GM19372 (cell line): ENCODE measurements around the gene LYZL1.
"Not testable (repeated sequence)": the region's sequence is repeated elsewhere in the genome, so short reads cannot be mapped to it uniquely, and the experiment has no call there.

Source experiments
- ATAC-seq: cut with Tn5 transposase; IDR thresholded peaks from one replicate; pipeline ENCODE4 v1.9.1; 2021; ENCODE audit warnings: mild to moderate bottlenecking, low read depth, moderate library complexity; ENCODE audit not compliant: unreplicated experiment

LYZL1 gene

DNA sequence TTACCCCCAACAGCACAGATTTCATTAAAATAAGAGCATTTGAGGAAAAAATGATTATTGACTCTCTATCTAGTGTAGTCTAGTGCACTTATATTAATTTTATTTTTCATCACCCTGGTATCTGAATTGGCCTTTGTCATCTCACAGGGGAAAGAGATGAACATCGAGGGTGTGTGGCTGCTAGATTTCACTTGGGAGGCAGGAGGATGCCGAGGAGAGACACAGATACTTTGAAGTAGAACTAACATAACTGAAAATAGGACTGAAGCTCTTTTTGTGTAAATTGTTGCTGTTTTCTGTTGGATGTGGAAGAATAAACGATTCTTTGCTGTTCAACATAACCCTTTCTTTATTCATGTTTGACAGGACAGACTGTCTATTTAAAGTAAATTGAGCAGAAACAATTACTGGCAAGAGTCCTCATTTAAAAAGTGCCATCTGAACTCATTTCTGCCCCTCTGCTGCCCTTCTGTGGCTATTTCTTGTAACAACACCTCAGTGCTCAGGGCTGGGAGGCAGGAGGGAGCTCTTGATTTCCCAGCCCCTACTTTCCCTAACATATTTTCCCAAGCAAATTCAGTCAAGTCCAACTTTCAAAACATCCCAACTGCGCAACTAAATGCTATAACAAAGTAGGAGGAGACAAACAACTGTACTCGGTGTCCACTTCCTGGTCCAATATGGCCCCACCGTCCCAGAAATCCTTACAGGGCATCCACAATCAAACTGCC, 15.6 kb downstream of the LYZL1 start:
- peak; percentile 56 for ATAC-seq

- no peak for ATAC-seq
These were observed 16.1 kb downstream of the LYZL1 start for GRCh38 chr10:29304995-29305335.

GRCh38 chr10:29306688-29307087, 17.8 kb downstream of the LYZL1 start:
- no peak for ATAC-seq

DNA sequence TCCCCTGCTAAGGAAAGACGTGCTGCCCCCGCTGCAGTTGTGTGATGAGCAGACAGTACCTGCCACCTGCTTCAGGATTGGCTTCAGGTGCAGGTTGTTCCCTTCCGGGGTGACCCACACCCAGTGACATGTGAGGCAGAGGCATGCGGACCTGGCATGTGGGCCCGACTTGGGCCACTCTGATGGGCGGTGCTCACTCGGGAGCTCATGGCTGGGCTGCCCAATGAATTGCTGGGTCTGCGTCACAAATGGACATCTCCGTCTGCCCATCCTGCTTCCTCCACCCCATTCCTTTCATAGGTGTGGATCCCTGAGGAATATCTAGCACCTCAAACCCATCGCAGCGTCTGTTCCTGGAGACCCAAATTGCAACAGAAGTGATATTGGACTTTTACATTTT, 19.3 kb downstream of the LYZL1 start:
- not testable (repeated sequence) for ATAC-seq

DNA sequence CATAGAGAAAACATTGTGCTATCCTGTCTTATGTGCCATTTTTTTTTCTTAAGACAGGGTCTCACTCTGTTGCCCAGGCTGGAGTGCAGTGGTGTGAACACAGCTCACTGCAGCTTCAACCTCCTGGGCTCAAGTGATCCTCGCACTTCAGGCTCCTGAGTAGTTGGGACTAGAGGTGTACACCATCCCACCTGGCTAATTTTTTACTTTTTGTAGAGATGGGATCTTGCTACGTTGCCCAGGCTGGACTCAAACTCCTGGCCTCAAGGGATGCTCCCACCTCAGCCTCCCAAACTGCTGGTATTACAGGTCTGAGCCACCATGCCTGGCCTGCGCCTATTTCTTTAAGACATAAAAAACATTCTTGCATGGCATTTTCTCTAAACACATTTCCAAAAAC, 20.6 kb downstream of the LYZL1 start:
- ATAC-seq, result no peak

DNA sequence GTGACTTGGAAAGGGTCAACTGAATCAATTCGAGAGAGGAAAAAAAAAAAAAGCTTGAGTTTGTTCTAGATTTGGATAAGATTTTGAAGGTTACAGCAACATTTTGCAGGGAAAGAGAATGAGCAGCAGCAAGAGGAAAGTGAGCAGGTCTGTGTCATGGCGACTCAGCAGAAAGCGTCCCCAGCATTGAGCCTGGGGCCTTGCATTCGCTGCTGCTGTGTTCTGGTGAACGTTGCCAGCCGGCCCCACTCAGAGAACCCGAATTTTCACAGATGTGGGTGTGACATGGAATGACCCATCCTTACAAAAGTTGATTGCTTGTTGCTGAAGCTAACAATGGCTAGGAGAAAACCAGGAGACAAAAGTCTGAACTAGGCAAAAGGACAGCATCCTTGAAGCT, 21.6 kb downstream of the LYZL1 start:
- ATAC-seq, result not testable (repeated sequence)

DNA sequence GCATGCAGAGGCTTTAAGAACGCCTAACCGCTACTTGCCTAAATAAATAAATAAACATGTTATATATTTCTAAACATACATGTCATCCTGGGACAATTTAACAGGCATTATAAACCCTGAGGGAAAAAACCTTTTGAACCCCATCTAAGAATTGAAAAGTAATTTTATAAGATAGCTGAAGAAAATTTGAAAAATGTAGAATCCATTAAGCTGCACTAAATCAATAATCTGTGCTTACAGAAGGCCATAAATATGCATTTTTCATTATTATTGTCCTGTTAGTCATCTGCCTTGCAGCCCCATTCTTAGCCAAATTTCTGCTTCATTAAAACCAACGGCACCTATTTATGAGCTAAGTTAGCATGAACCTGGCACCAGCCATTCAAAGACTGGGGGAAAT, 24.2 kb downstream of the LYZL1 start:
- no peak for ATAC-seq

GRCh38 chr10:29314726-29315125, 25.9 kb downstream of the LYZL1 start:
- no peak for ATAC-seq

DNA sequence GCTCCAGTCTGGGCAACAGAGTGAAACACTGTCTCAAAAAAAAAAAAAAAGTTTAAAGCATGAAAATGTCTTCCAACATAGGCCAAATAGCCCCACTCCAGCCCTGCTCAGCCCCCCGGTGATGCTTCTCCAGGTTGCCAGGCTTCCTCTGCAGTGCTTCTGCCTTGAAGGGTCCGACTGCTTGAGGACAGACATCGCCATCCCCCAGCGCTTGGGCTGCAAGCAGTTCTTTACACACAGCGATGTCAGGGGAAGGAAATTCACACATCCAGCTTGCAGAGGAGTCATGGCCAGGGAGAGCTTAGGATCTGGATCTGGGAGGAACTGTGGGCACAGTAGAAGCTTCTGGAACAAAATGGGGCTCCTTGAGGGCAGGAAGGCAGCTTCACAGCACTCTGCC, 26.9 kb downstream of the LYZL1 start:
- no peak for ATAC-seq

DNA sequence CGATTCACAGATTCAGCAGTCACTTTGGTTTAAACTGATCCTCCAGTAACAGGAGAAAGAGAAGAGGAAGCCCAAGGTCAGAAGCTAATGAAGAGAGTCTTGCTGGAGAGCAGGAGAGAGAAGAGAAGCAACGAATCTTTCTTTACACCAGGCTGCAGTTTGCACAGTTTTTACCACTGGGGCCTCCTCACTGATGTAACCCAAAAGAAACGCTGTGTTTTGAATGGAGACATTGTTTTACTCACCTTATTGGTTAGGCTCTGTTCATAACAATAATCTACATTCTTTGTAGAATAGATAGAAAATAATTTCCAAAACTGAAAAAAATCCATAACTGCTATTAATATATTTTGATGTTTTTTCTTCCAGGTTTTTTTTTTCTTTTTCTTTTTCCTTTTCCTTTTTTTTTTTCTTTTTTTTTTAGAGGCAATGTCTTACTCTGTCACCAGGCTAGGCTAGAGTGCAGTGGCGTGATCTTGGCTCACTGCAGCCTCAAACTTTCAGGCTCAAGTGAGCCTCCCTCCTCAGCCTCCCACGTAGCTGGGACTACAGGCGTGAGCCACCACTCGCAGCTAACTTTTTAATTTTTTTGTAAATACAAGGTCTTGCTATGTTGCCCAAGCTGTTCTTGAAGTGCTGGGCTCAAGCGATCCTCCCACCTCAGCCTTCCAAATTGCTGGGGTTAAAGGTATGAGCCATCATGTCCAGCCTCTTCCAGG, 27.6 kb downstream of the LYZL1 start:
- ATAC-seq, result no peak

- no peak for ATAC-seq
These were observed 28.2 kb downstream of the LYZL1 start for GRCh38 chr10:29317027-29317420.

GRCh38 chr10:29317423-29318021, 28.7 kb downstream of the LYZL1 start:
- ATAC-seq, result no peak

DNA sequence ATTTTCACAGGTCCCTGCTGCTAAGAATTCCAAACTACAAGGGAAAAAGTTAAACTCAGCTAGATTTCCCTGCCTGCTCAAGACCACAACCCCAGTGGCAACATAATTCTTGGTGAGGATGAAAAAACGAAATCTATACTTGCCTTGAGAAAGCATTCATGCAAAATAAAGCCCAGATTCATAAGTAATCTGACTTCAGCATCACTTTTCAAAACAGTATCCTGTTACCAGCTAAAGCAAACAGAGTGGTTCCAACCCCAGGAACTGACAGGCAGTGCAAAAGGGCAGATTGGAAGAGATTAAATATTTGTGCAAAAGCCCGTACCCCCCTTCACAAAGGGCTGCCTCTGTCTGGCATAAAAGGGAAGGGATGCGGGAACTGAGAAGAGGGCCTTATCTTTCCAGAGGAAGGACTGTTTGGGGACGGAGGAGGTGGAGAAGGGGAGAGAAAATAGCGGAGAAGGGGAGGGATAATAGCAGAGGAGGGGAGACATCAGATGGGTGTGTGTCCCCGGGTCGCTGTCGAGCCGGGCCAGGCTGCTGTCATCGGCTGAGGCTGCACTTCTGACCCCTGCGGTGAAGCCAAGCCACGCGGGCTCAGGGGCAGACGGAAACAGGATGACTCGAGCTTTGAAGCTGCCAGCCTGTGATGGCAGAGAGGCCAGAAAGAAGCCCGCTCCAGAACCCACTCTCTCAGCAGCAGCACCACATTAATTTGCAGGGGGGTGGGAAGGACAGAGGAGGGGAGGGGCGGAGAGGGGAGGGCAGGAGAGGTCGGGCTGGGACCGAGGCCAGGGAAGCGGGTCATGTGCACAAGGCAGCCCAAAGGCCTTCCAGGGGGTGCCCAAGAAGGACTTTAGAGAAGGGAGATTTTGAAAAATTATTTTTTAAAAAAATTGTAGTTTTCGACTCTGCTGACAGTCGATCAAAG, 29.5 kb downstream of the LYZL1 start:
- not testable (repeated sequence) for ATAC-seq

DNA sequence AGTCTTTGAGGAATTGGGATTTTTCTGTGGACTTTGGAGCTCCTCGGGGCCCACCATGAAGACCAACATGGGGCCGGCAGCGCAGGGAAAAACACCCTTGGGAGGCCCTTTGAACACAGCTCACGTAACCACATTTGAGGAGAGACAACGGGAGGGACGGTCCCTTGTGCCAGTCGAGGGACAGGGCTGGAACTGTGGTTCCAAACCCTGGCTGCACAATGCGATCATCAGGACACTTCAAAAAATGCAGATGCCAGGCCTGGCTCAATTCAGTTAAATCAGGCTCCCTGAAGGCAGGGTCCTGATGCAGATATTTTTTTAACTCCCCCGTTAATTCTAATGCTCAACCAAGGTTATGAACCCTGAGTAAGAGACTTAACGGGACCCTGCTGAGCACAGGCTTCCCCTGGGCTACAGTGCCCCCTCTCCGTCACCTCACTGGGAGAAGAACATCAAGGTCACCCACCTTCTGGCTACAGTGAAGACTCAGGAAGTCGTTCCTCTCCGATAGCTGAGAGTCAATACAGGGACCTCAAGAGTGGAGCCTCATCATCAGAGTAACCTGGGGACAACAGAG, 30.4 kb downstream of the LYZL1 start:
- ATAC-seq, result no peak

DNA sequence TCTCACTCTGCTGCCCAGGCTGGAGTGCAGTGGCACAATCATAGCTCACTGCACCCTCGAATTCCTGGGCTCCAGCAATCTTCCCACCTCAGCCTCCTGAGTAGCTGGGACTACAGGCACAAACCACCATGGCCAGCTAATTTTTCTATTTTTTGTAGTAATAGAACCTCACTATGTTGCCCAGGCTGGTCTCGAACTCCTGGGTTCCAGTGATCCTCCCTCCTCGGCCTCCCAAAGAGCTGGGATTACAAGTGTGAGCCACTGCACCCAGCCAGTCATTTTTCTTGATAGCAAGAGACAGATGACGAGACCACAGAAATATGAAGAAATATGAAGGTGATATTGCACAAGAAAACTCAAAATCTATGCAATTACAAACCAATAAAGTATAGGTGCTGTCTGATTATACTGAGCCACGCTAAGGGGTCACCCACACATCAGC, 31.8 kb downstream of the LYZL1 start:
- not testable (repeated sequence) for ATAC-seq

- ATAC-seq, result no peak
These were observed 32.8 kb downstream of the LYZL1 start for GRCh38 chr10:29321656-29322055.

- ATAC-seq, result no peak
These were observed 34.0 kb downstream of the LYZL1 start for GRCh38 chr10:29322918-29323317.

- ATAC-seq, result no peak
These were observed 34.5 kb downstream of the LYZL1 start for GRCh38 chr10:29323367-29323766.

GRCh38 chr10:29324220-29324841, 35.5 kb downstream of the LYZL1 start:
- no peak for ATAC-seq

DNA sequence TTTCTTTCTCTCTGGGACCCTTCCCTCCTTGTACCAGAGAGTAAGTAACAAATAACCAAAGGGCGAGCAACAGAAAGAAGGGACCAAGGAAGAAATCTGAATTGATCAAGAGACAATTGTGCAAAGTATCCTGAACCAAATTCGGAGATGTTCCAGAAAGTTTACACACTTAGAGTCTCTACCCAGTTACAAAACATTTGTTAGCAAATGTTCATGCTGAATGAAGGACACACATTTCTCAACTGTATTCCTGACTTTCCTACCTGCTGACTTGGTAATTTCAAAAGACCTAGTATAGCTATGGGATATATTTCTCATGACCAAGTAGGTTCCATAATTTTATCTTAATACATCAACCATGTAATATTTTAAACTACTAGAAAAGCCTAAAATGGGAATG, 37.4 kb downstream of the LYZL1 start:
- ATAC-seq, result no peak
